WTC11 (cell line): ENCODE results near the gene GAS2L1. TPM values are rescaled to one million over a fixed set of nuclear protein-coding genes. Genes with fewer than 3 reads are reported as not detected.
A peak's percentile ranks its signal among the peaks of the same experiment; 100 is the strongest.

Source experiments
- ATAC-seq: fragments of 200-7000 bp; cut with Tn5 transposase; 2 replicates; pipeline ENCODE4 v1.10.0; 2021; ENCODE audit warnings: mild to moderate bottlenecking, moderate library complexity
- CTCF ChIA-PET: fragments of 300-600 bp; sonication (Branson Sonifier 250); formaldehyde crosslinking; loops from one replicate; lab custom pipeline; 2021; ENCODE audit warnings: antibody characterized with exemption; lab: Charles Lee
- POLR2A ChIA-PET: fragments of 350-600 bp; sonication (Branson Sonifier 250); formaldehyde crosslinking; loops from one replicate; lab custom pipeline; 2021; ENCODE audit warnings: antibody characterized with exemption; lab: Charles Lee
- DNase-seq: peaks from one replicate; pipeline ENCODE4 v3.0.0; 2021; ENCODE audit warnings: low spot score
- H3K27ac Mint-ChIP-seq: 2 replicates; pipeline ENCODE4 v1.8.0; 2021; ENCODE audit warnings: mixed read lengths
- H3K27me3 Mint-ChIP-seq: 2 replicates; pipeline ENCODE4 v1.8.0; 2021; ENCODE audit warnings: low read depth, mild to moderate bottlenecking, moderate library complexity, mixed read lengths
- H3K36me3 Mint-ChIP-seq: 2 replicates; pipeline ENCODE4 v1.8.0; 2021; ENCODE audit warnings: mixed read lengths
- H3K4me1 Mint-ChIP-seq: 2 replicates; pipeline ENCODE4 v1.8.0; 2022; ENCODE audit warnings: mixed read lengths
- H3K4me3 Mint-ChIP-seq: 2 replicates; pipeline ENCODE4 v1.8.0; 2021; ENCODE audit warnings: mild to moderate bottlenecking, moderate library complexity, mixed read lengths
- H3K9me3 Mint-ChIP-seq: 2 replicates; pipeline ENCODE4 v1.8.0; 2021; ENCODE audit warnings: mixed read lengths
- ARID4B ChIP-seq: sonication (generic); formaldehyde crosslinking; IDR thresholded peaks from 2 replicates; pipeline ENCODE4 v1.8.0; 2023; ENCODE audit warnings: missing genetic modification reagents, mild to moderate bottlenecking, borderline replicate concordance
- ATF1 ChIP-seq: sonication (generic); formaldehyde crosslinking; IDR thresholded peaks from 2 replicates; pipeline ENCODE4 v1.8.1; 2023; ENCODE audit warnings: mild to moderate bottlenecking, moderate library complexity, missing genetic modification reagents
- CBFB ChIP-seq: sonication (generic); formaldehyde crosslinking; IDR thresholded peaks from 2 replicates; pipeline ENCODE4 v1.8.1; 2022; ENCODE audit warnings: mild to moderate bottlenecking, low read depth, missing genetic modification reagents
- FOXJ3 ChIP-seq: sonication (generic); formaldehyde crosslinking; IDR thresholded peaks from 2 replicates; pipeline ENCODE4 v1.9.0; 2021; ENCODE audit warnings: missing genetic modification reagents, mild to moderate bottlenecking, borderline replicate concordance
- FOXK1 ChIP-seq: sonication (generic); formaldehyde crosslinking; IDR thresholded peaks from 2 replicates; pipeline ENCODE4 v1.8.0; 2022; ENCODE audit warnings: mild to moderate bottlenecking, moderate library complexity, missing genetic modification reagents
- HMGA2 ChIP-seq: fragments of 250-450 bp; sonication (Bioruptor Pico); IDR thresholded peaks from 2 replicates; pipeline ENCODE4 v1.4.0; 2021; ENCODE audit warnings: mild to moderate bottlenecking, moderate library complexity
- KAT7 ChIP-seq: sonication (generic); formaldehyde crosslinking; IDR thresholded peaks from 2 replicates; pipeline ENCODE4 v1.8.1; 2023; ENCODE audit warnings: missing genetic modification reagents, mild to moderate bottlenecking, borderline replicate concordance
- MLX ChIP-seq: sonication (generic); formaldehyde crosslinking; IDR thresholded peaks from 2 replicates; pipeline ENCODE4 v1.8.1; 2023; ENCODE audit warnings: mild to moderate bottlenecking, missing genetic modification reagents, moderate library complexity
- NR1H2 ChIP-seq: sonication (generic); formaldehyde crosslinking; IDR thresholded peaks from 2 replicates; pipeline ENCODE4 v1.9.0; 2021; ENCODE audit warnings: mild to moderate bottlenecking, moderate library complexity, missing genetic modification reagents
- PREB ChIP-seq: sonication (generic); formaldehyde crosslinking; IDR thresholded peaks from 2 replicates; pipeline ENCODE4 v1.8.1; 2022; ENCODE audit warnings: mild to moderate bottlenecking, missing genetic modification reagents, moderate library complexity, borderline replicate concordance
- PRRX2 ChIP-seq: fragments of 250-450 bp; sonication (Bioruptor Pico); IDR thresholded peaks from 2 replicates; pipeline ENCODE4 v1.8.0; 2021; ENCODE audit warnings: mild to moderate bottlenecking
- SP1 ChIP-seq: sonication (generic); formaldehyde crosslinking; conservative IDR thresholded peaks from 2 replicates; pipeline ENCODE4 v1.8.1; 2022; ENCODE audit warnings: missing genetic modification reagents
- TCF7 ChIP-seq: sonication (generic); formaldehyde crosslinking; IDR thresholded peaks from 2 replicates; pipeline ENCODE4 v1.8.0; 2022; ENCODE audit warnings: mild to moderate bottlenecking, low read depth, missing genetic modification reagents, moderate library complexity
- TP53 ChIP-seq: sonication (generic); formaldehyde crosslinking; IDR thresholded peaks from 2 replicates; pipeline ENCODE4 v1.8.1; 2023; ENCODE audit warnings: mild to moderate bottlenecking, missing genetic modification reagents
- ZBTB43 ChIP-seq: sonication (generic); formaldehyde crosslinking; IDR thresholded peaks from 2 replicates; pipeline ENCODE4 v1.8.1; 2023; ENCODE audit warnings: mild to moderate bottlenecking, missing genetic modification reagents
- ZNF423 ChIP-seq: fragments of 250-450 bp; sonication (Bioruptor Pico); IDR thresholded peaks from 2 replicates; pipeline ENCODE4 v2.1.2; 2022; ENCODE audit warnings: mild to moderate bottlenecking, moderate library complexity
- ZNF425 ChIP-seq: fragments of 250-450 bp; sonication (Bioruptor Pico); conservative IDR thresholded peaks from 2 replicates; pipeline ENCODE4 v1.9.0; 2021; ENCODE audit warnings: mild to moderate bottlenecking
- ZNF671 ChIP-seq: fragments of 250-450 bp; sonication (Bioruptor Pico); IDR thresholded peaks from 2 replicates; pipeline ENCODE4 v1.8.0; 2021; ENCODE audit warnings: mild to moderate bottlenecking
- total RNA-seq: library from RNA; stranded (reverse); gene quantifications from 3 replicates; pipeline ENCODE4 v1.2.3, GENCODE V29; 2021
- TF ChIP-seq, protein P1 (sequence below): sonication (generic); formaldehyde crosslinking; IDR thresholded peaks from 2 replicates; pipeline ENCODE4 v1.8.0; 2023; ENCODE audit warnings: missing genetic modification reagents
- TF ChIP-seq, protein P2 (sequence below): sonication (generic); formaldehyde crosslinking; IDR thresholded peaks from 2 replicates; pipeline ENCODE4 v1.8.1; 2023; ENCODE audit warnings: mild to moderate bottlenecking, missing genetic modification reagents, moderate library complexity
- TF ChIP-seq, protein P3 (sequence below): sonication (generic); formaldehyde crosslinking; IDR thresholded peaks from 2 replicates; pipeline ENCODE4 v1.8.1; 2022; ENCODE audit warnings: low read depth, missing genetic modification reagents, borderline replicate concordance

The GAS2L1 gene
- total RNA-seq, 1 experiment from 2014 or later: 19.9 TPM

GRCh38 chr22:29307596-29308147 lies 1.2 kb downstream of the GAS2L1 start:
- H3K36me3 Mint-ChIP-seq: no peaks in the 10 kb centered on the region
- no peak for DNase-seq
- peak overlapping the region; percentile 84 for H3K4me3 Mint-ChIP-seq
- TF ChIP-seq PRRX2 (no peak), ZNF425 (CRISPR knock-in tag) (no peak), ARID4B (CRISPR knock-in tag) (no peak), TP53 (CRISPR knock-in tag) (no peak), FOXK1 (CRISPR knock-in tag) (no peak), ATF1 (no peak), ZNF671 (CRISPR knock-in tag) (no peak)
- H3K27me3 Mint-ChIP-seq: peaks cover 10% of the 10 kb centered on the region
- peaks cover 21% of the 10 kb centered on the region for H3K4me1 Mint-ChIP-seq
- H3K27ac Mint-ChIP-seq: no peak overlapping the region
- no peak for ATAC-seq
- ChIA-PET POLR2A (no interaction called here), CTCF (no interaction called here)
- no peaks in the 10 kb centered on the region for H3K9me3 Mint-ChIP-seq

DNA sequence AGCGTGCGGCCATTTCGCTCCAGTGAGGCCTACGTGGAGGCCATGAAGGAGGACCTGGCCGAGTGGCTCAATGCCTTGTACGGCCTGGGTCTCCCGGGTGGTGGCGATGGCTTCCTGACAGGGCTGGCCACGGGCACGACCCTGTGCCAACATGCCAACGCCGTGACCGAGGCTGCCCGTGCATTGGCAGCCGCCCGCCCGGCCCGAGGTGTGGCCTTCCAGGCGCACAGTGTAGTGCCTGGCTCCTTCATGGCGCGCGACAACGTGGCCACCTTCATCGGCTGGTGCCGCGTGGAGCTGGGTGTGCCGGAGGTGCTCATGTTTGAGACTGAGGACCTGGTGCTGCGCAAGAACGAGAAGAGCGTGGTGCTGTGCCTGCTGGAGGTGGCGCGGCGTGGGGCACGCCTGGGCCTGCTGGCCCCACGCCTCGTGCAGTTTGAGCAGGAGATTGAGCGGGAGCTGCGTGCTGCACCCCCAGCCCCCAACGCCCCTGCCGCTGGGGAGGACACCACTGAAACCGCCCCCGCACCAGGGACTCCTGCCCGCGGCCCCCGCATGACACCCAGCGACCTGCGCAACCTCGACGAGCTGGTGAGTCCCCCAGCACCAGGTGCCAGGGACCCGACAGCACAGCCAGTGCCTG lies 1.8 kb downstream of the GAS2L1 start:
- TF ChIP-seq PREB (no peak), ZNF423 (CRISPR knock-in tag) (no peak), HMGA2 (CRISPR knock-in tag) (no peak), CBFB (no peak), TCF7 (CRISPR knock-in tag) (0 out of 2 replicates have a peak, but pooled peaks have one; percentile 22), FOXJ3 (CRISPR knock-in tag) (no peak), KAT7 (CRISPR knock-in tag) (no peak), SP1 (CRISPR knock-in tag) (no peak), MLX (CRISPR knock-in tag) (no peak), ZBTB43 (CRISPR knock-in tag) (no peak), NR1H2 (CRISPR knock-in tag) (no peak)
- TF ChIP-seq, protein P1, sequence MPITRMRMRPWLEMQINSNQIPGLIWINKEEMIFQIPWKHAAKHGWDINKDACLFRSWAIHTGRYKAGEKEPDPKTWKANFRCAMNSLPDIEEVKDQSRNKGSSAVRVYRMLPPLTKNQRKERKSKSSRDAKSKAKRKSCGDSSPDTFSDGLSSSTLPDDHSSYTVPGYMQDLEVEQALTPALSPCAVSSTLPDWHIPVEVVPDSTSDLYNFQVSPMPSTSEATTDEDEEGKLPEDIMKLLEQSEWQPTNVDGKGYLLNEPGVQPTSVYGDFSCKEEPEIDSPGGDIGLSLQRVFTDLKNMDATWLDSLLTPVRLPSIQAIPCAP (CRISPR knock-in tag): no peak
- TF ChIP-seq, protein P2, sequence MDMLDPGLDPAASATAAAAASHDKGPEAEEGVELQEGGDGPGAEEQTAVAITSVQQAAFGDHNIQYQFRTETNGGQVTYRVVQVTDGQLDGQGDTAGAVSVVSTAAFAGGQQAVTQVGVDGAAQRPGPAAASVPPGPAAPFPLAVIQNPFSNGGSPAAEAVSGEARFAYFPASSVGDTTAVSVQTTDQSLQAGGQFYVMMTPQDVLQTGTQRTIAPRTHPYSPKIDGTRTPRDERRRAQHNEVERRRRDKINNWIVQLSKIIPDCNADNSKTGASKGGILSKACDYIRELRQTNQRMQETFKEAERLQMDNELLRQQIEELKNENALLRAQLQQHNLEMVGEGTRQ (CRISPR knock-in tag): no peak
- TF ChIP-seq, protein P3, sequence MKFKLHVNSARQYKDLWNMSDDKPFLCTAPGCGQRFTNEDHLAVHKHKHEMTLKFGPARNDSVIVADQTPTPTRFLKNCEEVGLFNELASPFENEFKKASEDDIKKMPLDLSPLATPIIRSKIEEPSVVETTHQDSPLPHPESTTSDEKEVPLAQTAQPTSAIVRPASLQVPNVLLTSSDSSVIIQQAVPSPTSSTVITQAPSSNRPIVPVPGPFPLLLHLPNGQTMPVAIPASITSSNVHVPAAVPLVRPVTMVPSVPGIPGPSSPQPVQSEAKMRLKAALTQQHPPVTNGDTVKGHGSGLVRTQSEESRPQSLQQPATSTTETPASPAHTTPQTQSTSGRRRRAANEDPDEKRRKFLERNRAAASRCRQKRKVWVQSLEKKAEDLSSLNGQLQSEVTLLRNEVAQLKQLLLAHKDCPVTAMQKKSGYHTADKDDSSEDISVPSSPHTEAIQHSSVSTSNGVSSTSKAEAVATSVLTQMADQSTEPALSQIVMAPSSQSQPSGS (CRISPR knock-in tag): 0 out of 2 replicates have a peak, but pooled peaks have one; percentile 29
- DNase-seq (no peak), ATAC-seq (no peak)
- ChIA-PET POLR2A (no interaction called here), CTCF (interaction anchor here (1.1 kb wide), 1 partner anchor 106 kb away, joined by 3 read pairs; no protein-coding TSS in a partner anchor)
- peaks cover 23% of the 10 kb centered on the region for H3K4me1 Mint-ChIP-seq
- no peaks in the 10 kb centered on the region for H3K9me3 Mint-ChIP-seq
- H3K27me3 Mint-ChIP-seq: peaks cover 16% of the 10 kb centered on the region
- no peak overlapping the region for H3K27ac Mint-ChIP-seq
- no peaks in the 10 kb centered on the region for H3K36me3 Mint-ChIP-seq
- peak overlapping the region; percentile 84; the same call in 1 of the 2 replicates for H3K4me3 Mint-ChIP-seq
